Activated B cell treated with CpG ODN at 0.5 μM for 24 hours (primary cell): ENCODE results near the gene GAS6. TPM values are rescaled to one million over a fixed set of nuclear protein-coding genes. Genes with fewer than 3 reads are reported as not detected.

Experiments
- ATAC-seq: fragments of 200-7000 bp; cut with Tn5 transposase; one replicate; pipeline ENCODE4 v1.10.0; 2021; ENCODE audit warnings: low read depth, mild to moderate bottlenecking, moderate library complexity
- CTCF ChIA-PET: fragments of 350-600 bp; sonication (Branson Sonifier 250); formaldehyde crosslinking; loops from one replicate; lab custom pipeline; 2021; ENCODE audit warnings: antibody characterized with exemption; lab: Charles Lee
- POLR2A ChIA-PET: fragments of 350-600 bp; sonication (Branson Sonifier 250); formaldehyde crosslinking; loops from one replicate; lab custom pipeline; 2021; ENCODE audit warnings: antibody characterized with exemption; lab: Charles Lee
- DNase-seq: peaks from one replicate; pipeline ENCODE4 v3.0.0; 2022
- H3K27ac Mint-ChIP-seq: one replicate; pipeline ENCODE4 v1.8.0; 2020; ENCODE audit warnings: mixed read lengths
- H3K27me3 Mint-ChIP-seq: one replicate; pipeline ENCODE4 v1.8.0; 2021; ENCODE audit warnings: mixed read lengths
- H3K36me3 Mint-ChIP-seq: one replicate; pipeline ENCODE4 v1.8.0; 2021; ENCODE audit warnings: low read depth, mixed read lengths
- H3K4me1 Mint-ChIP-seq: one replicate; pipeline ENCODE4 v1.8.0; 2021; ENCODE audit warnings: mixed read lengths
- H3K4me3 Mint-ChIP-seq: one replicate; pipeline ENCODE4 v1.8.0; 2020; ENCODE audit warnings: mild to moderate bottlenecking, mixed read lengths
- H3K9me3 Mint-ChIP-seq: one replicate; pipeline ENCODE4 v1.8.0; 2020; ENCODE audit warnings: mixed read lengths
- CTCF ChIP-seq: fragments of 200-600 bp; IDR thresholded peaks from one replicate; pipeline ENCODE4 v1.8.0; 2022; ENCODE audit warnings: antibody characterized with exemption, mild to moderate bottlenecking
- intact Hi-C: fragments of 100-400 bp; cut with micrococcal nuclease; formaldehyde crosslinking; loops from one replicate; pipeline ENCODE4 v1.15.1; 2024
- total RNA-seq: library from RNA; stranded (reverse); gene quantifications from 2 replicates; pipeline ENCODE4 v1.2.3, GENCODE V29; 2022

Gene GAS6
- total RNA-seq, 1 donor from 2014 or later = 1.4 TPM

- POLR2A ChIA-PET = no interaction called here
Measured at GRCh38 chr13:113823771-113824170, 40.1 kb downstream of the GAS6 start.

GRCh38 chr13:113822956-113823744 is 40.7 kb downstream of the GAS6 start:
- no peak overlapping the region for H3K27ac Mint-ChIP-seq
- no peak overlapping the region for H3K4me3 Mint-ChIP-seq
- ChIA-PET CTCF (no interaction called here), POLR2A (no interaction called here)
- no peak for TF ChIP-seq CTCF
- no peaks in the 10 kb centered on the region for H3K27me3 Mint-ChIP-seq
- no peaks in the 10 kb centered on the region for H3K4me1 Mint-ChIP-seq
- DNase-seq (no peak), ATAC-seq (no peak)
- no peaks in the 10 kb centered on the region for H3K9me3 Mint-ChIP-seq
- intact Hi-C loops = no loop called here
- H3K36me3 Mint-ChIP-seq = peaks cover 45% of the 10 kb centered on the region

More at GRCh38 chr13:113823771-113824170, 40.1 kb downstream of the GAS6 start:
- Mint-ChIP-seq H3K4me1 (no peaks in the 10 kb centered on the region), H3K4me3 (no peak overlapping the region), H3K27me3 (no peaks in the 10 kb centered on the region), H3K36me3 (peaks cover 48% of the 10 kb centered on the region), H3K9me3 (no peaks in the 10 kb centered on the region), H3K27ac (no peak overlapping the region)
- DNase-seq (no peak), ATAC-seq (no peak)
- CTCF ChIA-PET = no interaction called here
- no peak for TF ChIP-seq CTCF
- intact Hi-C loops = no loop called here

- TF ChIP-seq CTCF = no peak
- ChIA-PET CTCF (no interaction called here), POLR2A (no interaction called here)
- no peak overlapping the region for H3K4me3 Mint-ChIP-seq
- no peak overlapping the region for H3K27ac Mint-ChIP-seq
- H3K9me3 Mint-ChIP-seq = no peaks in the 10 kb centered on the region
- peaks cover 44% of the 10 kb centered on the region for H3K36me3 Mint-ChIP-seq
- ATAC-seq = no peak
- H3K4me1 Mint-ChIP-seq = peaks cover 3% of the 10 kb centered on the region
- intact Hi-C loops = no loop called here
- no peak for DNase-seq
- H3K27me3 Mint-ChIP-seq = no peaks in the 10 kb centered on the region
Measured at GRCh38 chr13:113822266-113822665, 41.6 kb downstream of the GAS6 start.

GRCh38 chr13:113821847-113822246 is 42.0 kb downstream of the GAS6 start:
- DNase-seq (no peak), ATAC-seq (no peak)
- ChIA-PET POLR2A (no interaction called here), CTCF (no interaction called here)
- Mint-ChIP-seq H3K9me3 (no peaks in the 10 kb centered on the region), H3K36me3 (peaks cover 41% of the 10 kb centered on the region), H3K27ac (no peak overlapping the region), H3K4me3 (no peak overlapping the region), H3K4me1 (peaks cover 6% of the 10 kb centered on the region), H3K27me3 (no peaks in the 10 kb centered on the region)
- intact Hi-C loops = no loop called here
- TF ChIP-seq CTCF = no peak

- CTCF ChIA-PET = no interaction called here
- POLR2A ChIA-PET = no interaction called here
Measured at GRCh38 chr13:113820813-113821651, 42.8 kb downstream of the GAS6 start.

More at GRCh38 chr13:113820813-113821651, 42.8 kb downstream of the GAS6 start:
- DNase-seq (no peak), ATAC-seq (no peak)
- Mint-ChIP-seq H3K27ac (no peak overlapping the region), H3K36me3 (peaks cover 43% of the 10 kb centered on the region), H3K9me3 (no peaks in the 10 kb centered on the region), H3K4me3 (no peak overlapping the region), H3K4me1 (peaks cover 14% of the 10 kb centered on the region), H3K27me3 (no peaks in the 10 kb centered on the region)
- no peak for TF ChIP-seq CTCF
- intact Hi-C loops = no loop called here
